WTC11 (cell line): ENCODE data around the gene SFT2D3.

Experiments used
- ATF1 ChIP-seq: sonication (generic); formaldehyde crosslinking; IDR thresholded peaks from 2 replicates; pipeline ENCODE4 v1.8.1; 2023; ENCODE audit warnings: mild to moderate bottlenecking, moderate library complexity, missing genetic modification reagents
- ELF4 ChIP-seq: sonication (generic); formaldehyde crosslinking; IDR thresholded peaks from 2 replicates; pipeline ENCODE4 v1.8.1; 2022; ENCODE audit warnings: low read depth, mild to moderate bottlenecking, moderate library complexity, missing genetic modification reagents
- PRRX2 ChIP-seq: fragments of 250-450 bp; sonication (Bioruptor Pico); IDR thresholded peaks from 2 replicates; pipeline ENCODE4 v1.8.0; 2021; ENCODE audit warnings: mild to moderate bottlenecking
- RELA ChIP-seq: sonication (generic); formaldehyde crosslinking; IDR thresholded peaks from 2 replicates; pipeline ENCODE4 v1.8.1; 2022; ENCODE audit warnings: missing genetic modification reagents, mild to moderate bottlenecking, borderline replicate concordance
- TEAD4 ChIP-seq: sonication (generic); formaldehyde crosslinking; IDR thresholded peaks from 2 replicates; pipeline ENCODE4 v1.8.0; 2022; ENCODE audit warnings: mild to moderate bottlenecking, missing genetic modification reagents
- TF ChIP-seq, protein P1 (sequence below): sonication (generic); formaldehyde crosslinking; IDR thresholded peaks from 2 replicates; pipeline ENCODE4 v1.8.0; 2022; ENCODE audit warnings: mild to moderate bottlenecking, missing genetic modification reagents
- TF ChIP-seq, protein P2 (sequence below): fragments of 200-600 bp; IDR thresholded peaks from 2 replicates; pipeline ENCODE4 v1.8.0; 2022; ENCODE audit warnings: antibody characterized with exemption
- TF ChIP-seq, protein P3 (sequence below): sonication (generic); formaldehyde crosslinking; IDR thresholded peaks from 2 replicates; pipeline ENCODE4 v1.8.0; 2022; ENCODE audit warnings: mild to moderate bottlenecking, missing genetic modification reagents
- TF ChIP-seq, protein P4 (sequence below): sonication (generic); formaldehyde crosslinking; IDR thresholded peaks from 2 replicates; pipeline ENCODE4 v1.8.0; 2022; ENCODE audit warnings: mild to moderate bottlenecking, missing genetic modification reagents
- TF ChIP-seq, protein P5 (sequence below): sonication (generic); formaldehyde crosslinking; IDR thresholded peaks from 2 replicates; pipeline ENCODE4 v1.8.0; 2022; ENCODE audit warnings: missing genetic modification reagents

DNA sequence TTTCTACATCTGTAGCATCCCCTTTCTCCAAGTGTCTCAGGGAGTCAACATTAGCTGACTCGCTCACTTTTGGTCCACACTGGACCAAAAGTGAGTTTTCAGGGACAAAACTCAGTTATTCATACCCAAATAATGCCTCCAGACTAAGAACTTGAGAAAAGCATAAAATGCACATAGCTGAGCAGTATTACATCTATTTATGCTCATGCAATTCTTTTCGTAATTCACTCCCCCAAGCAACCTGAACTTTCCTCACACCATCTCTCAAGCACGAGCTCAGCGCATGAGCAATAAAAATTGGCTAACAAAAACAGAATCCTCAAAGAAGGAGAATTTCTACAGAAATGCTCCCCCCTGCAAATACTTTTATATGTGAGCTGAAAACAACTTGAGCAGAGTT, 17.0 kb downstream of the SFT2D3 start:
- TF ChIP-seq ATF1 (CRISPR knock-in tag) (no peak), ELF4 (CRISPR knock-in tag) (no peak), TEAD4 (CRISPR knock-in tag) (no peak), RELA (no peak), PRRX2 (CRISPR knock-in tag) (no peak)
- TF ChIP-seq, protein P1, sequence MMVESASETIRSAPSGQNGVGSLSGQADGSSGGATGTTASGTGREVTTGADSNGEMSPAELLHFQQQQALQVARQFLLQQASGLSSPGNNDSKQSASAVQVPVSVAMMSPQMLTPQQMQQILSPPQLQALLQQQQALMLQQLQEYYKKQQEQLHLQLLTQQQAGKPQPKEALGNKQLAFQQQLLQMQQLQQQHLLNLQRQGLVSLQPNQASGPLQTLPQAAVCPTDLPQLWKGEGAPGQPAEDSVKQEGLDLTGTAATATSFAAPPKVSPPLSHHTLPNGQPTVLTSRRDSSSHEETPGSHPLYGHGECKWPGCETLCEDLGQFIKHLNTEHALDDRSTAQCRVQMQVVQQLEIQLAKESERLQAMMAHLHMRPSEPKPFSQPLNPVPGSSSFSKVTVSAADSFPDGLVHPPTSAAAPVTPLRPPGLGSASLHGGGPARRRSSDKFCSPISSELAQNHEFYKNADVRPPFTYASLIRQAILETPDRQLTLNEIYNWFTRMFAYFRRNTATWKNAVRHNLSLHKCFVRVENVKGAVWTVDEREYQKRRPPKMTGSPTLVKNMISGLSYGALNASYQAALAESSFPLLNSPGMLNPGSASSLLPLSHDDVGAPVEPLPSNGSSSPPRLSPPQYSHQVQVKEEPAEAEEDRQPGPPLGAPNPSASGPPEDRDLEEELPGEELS = no peak
- TF ChIP-seq, protein P2, sequence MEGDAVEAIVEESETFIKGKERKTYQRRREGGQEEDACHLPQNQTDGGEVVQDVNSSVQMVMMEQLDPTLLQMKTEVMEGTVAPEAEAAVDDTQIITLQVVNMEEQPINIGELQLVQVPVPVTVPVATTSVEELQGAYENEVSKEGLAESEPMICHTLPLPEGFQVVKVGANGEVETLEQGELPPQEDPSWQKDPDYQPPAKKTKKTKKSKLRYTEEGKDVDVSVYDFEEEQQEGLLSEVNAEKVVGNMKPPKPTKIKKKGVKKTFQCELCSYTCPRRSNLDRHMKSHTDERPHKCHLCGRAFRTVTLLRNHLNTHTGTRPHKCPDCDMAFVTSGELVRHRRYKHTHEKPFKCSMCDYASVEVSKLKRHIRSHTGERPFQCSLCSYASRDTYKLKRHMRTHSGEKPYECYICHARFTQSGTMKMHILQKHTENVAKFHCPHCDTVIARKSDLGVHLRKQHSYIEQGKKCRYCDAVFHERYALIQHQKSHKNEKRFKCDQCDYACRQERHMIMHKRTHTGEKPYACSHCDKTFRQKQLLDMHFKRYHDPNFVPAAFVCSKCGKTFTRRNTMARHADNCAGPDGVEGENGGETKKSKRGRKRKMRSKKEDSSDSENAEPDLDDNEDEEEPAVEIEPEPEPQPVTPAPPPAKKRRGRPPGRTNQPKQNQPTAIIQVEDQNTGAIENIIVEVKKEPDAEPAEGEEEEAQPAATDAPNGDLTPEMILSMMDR = no peak
- TF ChIP-seq, protein P3, sequence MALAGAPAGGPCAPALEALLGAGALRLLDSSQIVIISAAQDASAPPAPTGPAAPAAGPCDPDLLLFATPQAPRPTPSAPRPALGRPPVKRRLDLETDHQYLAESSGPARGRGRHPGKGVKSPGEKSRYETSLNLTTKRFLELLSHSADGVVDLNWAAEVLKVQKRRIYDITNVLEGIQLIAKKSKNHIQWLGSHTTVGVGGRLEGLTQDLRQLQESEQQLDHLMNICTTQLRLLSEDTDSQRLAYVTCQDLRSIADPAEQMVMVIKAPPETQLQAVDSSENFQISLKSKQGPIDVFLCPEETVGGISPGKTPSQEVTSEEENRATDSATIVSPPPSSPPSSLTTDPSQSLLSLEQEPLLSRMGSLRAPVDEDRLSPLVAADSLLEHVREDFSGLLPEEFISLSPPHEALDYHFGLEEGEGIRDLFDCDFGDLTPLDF (CRISPR knock-in tag) = no peak
- TF ChIP-seq, protein P4, sequence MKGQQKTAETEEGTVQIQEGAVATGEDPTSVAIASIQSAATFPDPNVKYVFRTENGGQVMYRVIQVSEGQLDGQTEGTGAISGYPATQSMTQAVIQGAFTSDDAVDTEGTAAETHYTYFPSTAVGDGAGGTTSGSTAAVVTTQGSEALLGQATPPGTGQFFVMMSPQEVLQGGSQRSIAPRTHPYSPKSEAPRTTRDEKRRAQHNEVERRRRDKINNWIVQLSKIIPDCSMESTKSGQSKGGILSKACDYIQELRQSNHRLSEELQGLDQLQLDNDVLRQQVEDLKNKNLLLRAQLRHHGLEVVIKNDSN (CRISPR knock-in tag) = no peak
- TF ChIP-seq, protein P5, sequence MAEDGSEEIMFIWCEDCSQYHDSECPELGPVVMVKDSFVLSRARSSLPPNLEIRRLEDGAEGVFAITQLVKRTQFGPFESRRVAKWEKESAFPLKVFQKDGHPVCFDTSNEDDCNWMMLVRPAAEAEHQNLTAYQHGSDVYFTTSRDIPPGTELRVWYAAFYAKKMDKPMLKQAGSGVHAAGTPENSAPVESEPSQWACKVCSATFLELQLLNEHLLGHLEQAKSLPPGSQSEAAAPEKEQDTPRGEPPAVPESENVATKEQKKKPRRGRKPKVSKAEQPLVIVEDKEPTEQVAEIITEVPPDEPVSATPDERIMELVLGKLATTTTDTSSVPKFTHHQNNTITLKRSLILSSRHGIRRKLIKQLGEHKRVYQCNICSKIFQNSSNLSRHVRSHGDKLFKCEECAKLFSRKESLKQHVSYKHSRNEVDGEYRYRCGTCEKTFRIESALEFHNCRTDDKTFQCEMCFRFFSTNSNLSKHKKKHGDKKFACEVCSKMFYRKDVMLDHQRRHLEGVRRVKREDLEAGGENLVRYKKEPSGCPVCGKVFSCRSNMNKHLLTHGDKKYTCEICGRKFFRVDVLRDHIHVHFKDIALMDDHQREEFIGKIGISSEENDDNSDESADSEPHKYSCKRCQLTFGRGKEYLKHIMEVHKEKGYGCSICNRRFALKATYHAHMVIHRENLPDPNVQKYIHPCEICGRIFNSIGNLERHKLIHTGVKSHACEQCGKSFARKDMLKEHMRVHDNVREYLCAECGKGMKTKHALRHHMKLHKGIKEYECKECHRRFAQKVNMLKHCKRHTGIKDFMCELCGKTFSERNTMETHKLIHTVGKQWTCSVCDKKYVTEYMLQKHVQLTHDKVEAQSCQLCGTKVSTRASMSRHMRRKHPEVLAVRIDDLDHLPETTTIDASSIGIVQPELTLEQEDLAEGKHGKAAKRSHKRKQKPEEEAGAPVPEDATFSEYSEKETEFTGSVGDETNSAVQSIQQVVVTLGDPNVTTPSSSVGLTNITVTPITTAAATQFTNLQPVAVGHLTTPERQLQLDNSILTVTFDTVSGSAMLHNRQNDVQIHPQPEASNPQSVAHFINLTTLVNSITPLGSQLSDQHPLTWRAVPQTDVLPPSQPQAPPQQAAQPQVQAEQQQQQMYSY (CRISPR knock-in tag) = no peak
